Liver (tissue), 3 donors: Measurements from ENCODE around the gene MARK3.

Experiments used
- CTCF ChIP-seq: fragments of 150-350 bp; IDR thresholded peaks from 2 replicates; pipeline ENCODE4 v1.5.1; 2017; ENCODE audit warnings: improper control_type of control experiment, low read depth, low read length; ENCODE audit not compliant: missing input control
- FOXA1 ChIP-seq: IDR thresholded peaks from 2 replicates; pipeline ENCODE4 v1.6.1; 2016; ENCODE audit warnings: antibody characterized with exemption
- GABPA ChIP-seq, 2 donors: IDR thresholded peaks in 1 of 2; conservative IDR thresholded peaks in 1 of 2; 2 replicates each; pipeline ENCODE4 v1.6.1; 2016; ENCODE audit warnings: antibody characterized with exemption in 2 of 2, mild to moderate bottlenecking in 1 of 2, moderate library complexity in 1 of 2
- JUND ChIP-seq, 2 donors: IDR thresholded peaks; 2 replicates each; pipeline ENCODE4 v1.6.1; 2016; ENCODE audit warnings: antibody characterized with exemption in 2 of 2
- RAD21 ChIP-seq, 2 donors: IDR thresholded peaks; 2 replicates each; pipeline ENCODE4 v1.6.1; 2016; ENCODE audit warnings: antibody characterized with exemption in 2 of 2, mild to moderate bottlenecking in 2 of 2
- REST ChIP-seq: IDR thresholded peaks from 2 replicates; pipeline ENCODE4 v1.6.1; 2016; ENCODE audit warnings: antibody characterized with exemption, mild to moderate bottlenecking
- RXRA ChIP-seq, 2 donors: IDR thresholded peaks; 2 replicates each; pipeline ENCODE4 v1.6.1; 2017 to 2018; ENCODE audit warnings: antibody characterized with exemption in 2 of 2, mild to moderate bottlenecking in 1 of 2
- SP1 ChIP-seq: IDR thresholded peaks from 2 replicates; pipeline ENCODE4 v1.6.1; 2018; ENCODE audit warnings: antibody characterized with exemption, mild to moderate bottlenecking
- TAF1 ChIP-seq: conservative IDR thresholded peaks from 2 replicates; pipeline ENCODE4 v1.6.1; 2016; ENCODE audit warnings: antibody characterized with exemption, mild to moderate bottlenecking
- YY1 ChIP-seq: IDR thresholded peaks from 2 replicates; pipeline ENCODE4 v1.6.1; 2016; ENCODE audit warnings: antibody characterized with exemption, mild to moderate bottlenecking
- TF ChIP-seq, protein P1 (sequence below): IDR thresholded peaks from 2 replicates; pipeline ENCODE4 v1.6.1; 2016; ENCODE audit warnings: antibody characterized with exemption
- TF ChIP-seq, protein P2 (sequence below): IDR thresholded peaks from 2 replicates; pipeline ENCODE4 v1.6.1; 2016; ENCODE audit warnings: antibody characterized with exemption
- donor health status: healthy.
- donor health status: healthy.

- TF ChIP-seq CTCF (no peak), RAD21 (IDR thresholded peaks at IDR 0.05) (no peak), SP1 (no peak), GABPA (IDR thresholded peaks at IDR 0.05 in 1 of 2, conservative IDR thresholded peaks at IDR 0.05 in 1 of 2) (no peak), TAF1 (no peak), RXRA (IDR thresholded peaks at IDR 0.05) (no peak), REST (no peak), FOXA1 (no peak), YY1 (no peak), JUND (IDR thresholded peaks at IDR 0.05) (no peak)
- TF ChIP-seq, protein P1, sequence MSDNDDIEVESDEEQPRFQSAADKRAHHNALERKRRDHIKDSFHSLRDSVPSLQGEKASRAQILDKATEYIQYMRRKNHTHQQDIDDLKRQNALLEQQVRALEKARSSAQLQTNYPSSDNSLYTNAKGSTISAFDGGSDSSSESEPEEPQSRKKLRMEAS: no peak
- TF ChIP-seq, protein P2, sequence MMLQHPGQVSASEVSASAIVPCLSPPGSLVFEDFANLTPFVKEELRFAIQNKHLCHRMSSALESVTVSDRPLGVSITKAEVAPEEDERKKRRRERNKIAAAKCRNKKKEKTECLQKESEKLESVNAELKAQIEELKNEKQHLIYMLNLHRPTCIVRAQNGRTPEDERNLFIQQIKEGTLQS: no peak
Observed at GRCh38 chr14:103537175-103537990, 152.2 kb downstream of the MARK3 start.
